ENCODE data around the gene ADRA2A. TPM values are rescaled to one million over a fixed set of nuclear protein-coding genes. Genes with fewer than 3 reads are reported as not detected.

Gene ADRA2A
- polyA plus RNA-seq, 1 donor (not counting 4 experiments of a cell fraction or from before 2014, with no cell fraction given): not detected

GRCh38 chr10:111107846-111108245, 31.0 kb downstream of the ADRA2A start:
- dilution Hi-C loops (cut with MboI; ENCODE audit: extremely low pct_ligation_motif_present, low sequenced_read_pairs): no loop called here
- Histone ChIP-seq H3K9me3 (ENCODE audit: control insufficient read depth, low read depth, low read length) (no peaks in the 10 kb centered on the region), H3K4me2 (ENCODE audit: control insufficient read depth, extremely low read depth, insufficient read depth, low read depth, low read length) (no peak overlapping the region), H4K20me1 (ENCODE audit: control insufficient read depth, extremely low read depth, insufficient read depth, low read length) (no peaks in the 10 kb centered on the region), H3K4me3 (ENCODE audit: control insufficient read depth in 2 of 3, extremely low read depth in 1 of 3, insufficient read depth in 2 of 3, low read depth in 1 of 3, low read length in 3 of 3) (no peak overlapping the region), H3K27me3 (ENCODE audit: control insufficient read depth, extremely low read depth, insufficient read depth, low read length) (no peaks in the 10 kb centered on the region), H3K27ac (ENCODE audit: control insufficient read depth, insufficient read depth, low read length) (no peak overlapping the region), H3K79me2 (ENCODE audit: control insufficient read depth, insufficient read depth, low read length) (no peaks in the 10 kb centered on the region), H3K4me1 (ENCODE audit: control insufficient read depth, extremely low read depth, insufficient read depth, low read length) (no peaks in the 10 kb centered on the region), H3K36me3 (ENCODE audit: control insufficient read depth in 2 of 2, extremely low read depth in 1 of 2, insufficient read depth in 2 of 2, low read length in 2 of 2) (no peaks in the 10 kb centered on the region), H3K9ac (ENCODE audit: control insufficient read depth, extremely low read depth, insufficient read depth, low read length) (no peak overlapping the region), H3K9me1 (ENCODE audit: control insufficient read depth, extremely low read depth, insufficient read depth, low read length) (no peaks in the 10 kb centered on the region), H2AFZ (ENCODE audit: control insufficient read depth, low read length) (no peak overlapping the region)
- TF ChIP-seq EZH2 (IDR thresholded peaks at IDR 0.05; ENCODE audit: low read length): no peak
- TF ChIP-seq CTCF (optimal IDR thresholded peaks at IDR 0.05 in 1 of 3, IDR thresholded peaks at IDR 0.05 in 1 of 3, conservative IDR thresholded peaks at IDR 0.05 in 1 of 3; ENCODE audit: extremely low read depth in 1 of 3, insufficient read depth in 2 of 3, low read length in 3 of 3): no peak
- DNase-seq (ENCODE audit: low read depth, low spot score) (no peak), FAIRE-seq (no peak)

DNA sequence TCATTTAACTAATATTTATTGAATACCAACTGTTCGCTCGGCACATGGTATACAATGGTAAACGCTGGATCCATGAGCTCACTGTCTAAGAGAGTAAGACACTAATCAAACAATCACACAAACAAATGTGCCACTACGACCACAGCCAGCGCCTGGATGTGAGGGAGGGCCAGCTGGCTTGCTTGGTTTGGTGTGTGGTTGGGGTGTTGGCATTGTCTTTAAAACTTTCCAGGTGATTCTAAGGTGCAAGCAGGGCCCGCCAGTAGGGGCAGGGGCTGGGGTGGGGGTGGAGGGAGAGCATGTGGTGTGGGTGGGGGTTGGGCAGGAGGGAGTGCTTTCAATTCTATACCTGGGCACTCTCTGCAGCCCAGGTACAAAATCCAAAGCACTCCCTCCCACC, 31.6 kb downstream of the ADRA2A start:
- H3K4me2 ChIP-seq (ENCODE audit: control insufficient read depth, extremely low read depth, insufficient read depth, low read depth, low read length): no peak overlapping the region
- H2AFZ ChIP-seq (ENCODE audit: control insufficient read depth, low read length): no peak overlapping the region
- no peaks in the 10 kb centered on the region for H3K9me3 ChIP-seq (ENCODE audit: control insufficient read depth, low read depth, low read length)
- dilution Hi-C loops (cut with MboI; ENCODE audit: extremely low pct_ligation_motif_present, low sequenced_read_pairs): no loop called here
- DNase-seq (ENCODE audit: low read depth, low spot score) (no peak), FAIRE-seq (no peak)
- H3K9me1 ChIP-seq (ENCODE audit: control insufficient read depth, extremely low read depth, insufficient read depth, low read length): no peaks in the 10 kb centered on the region
- no peaks in the 10 kb centered on the region for H3K4me1 ChIP-seq (ENCODE audit: control insufficient read depth, extremely low read depth, insufficient read depth, low read length)
- H3K79me2 ChIP-seq (ENCODE audit: control insufficient read depth, insufficient read depth, low read length): no peaks in the 10 kb centered on the region
- H3K36me3 ChIP-seq (ENCODE audit: control insufficient read depth in 2 of 2, extremely low read depth in 1 of 2, insufficient read depth in 2 of 2, low read length in 2 of 2): no peaks in the 10 kb centered on the region
- H3K27ac ChIP-seq (ENCODE audit: control insufficient read depth, insufficient read depth, low read length): no peak overlapping the region
- no peak overlapping the region for H3K9ac ChIP-seq (ENCODE audit: control insufficient read depth, extremely low read depth, insufficient read depth, low read length)
- no peak overlapping the region for H3K4me3 ChIP-seq (ENCODE audit: control insufficient read depth in 2 of 3, extremely low read depth in 1 of 3, insufficient read depth in 2 of 3, low read depth in 1 of 3, low read length in 3 of 3)
- TF ChIP-seq CTCF (optimal IDR thresholded peaks at IDR 0.05 in 1 of 3, IDR thresholded peaks at IDR 0.05 in 1 of 3, conservative IDR thresholded peaks at IDR 0.05 in 1 of 3; ENCODE audit: extremely low read depth in 1 of 3, insufficient read depth in 2 of 3, low read length in 3 of 3): no peak
- no peak for TF ChIP-seq EZH2 (IDR thresholded peaks at IDR 0.05; ENCODE audit: low read length)
- no peaks in the 10 kb centered on the region for H4K20me1 ChIP-seq (ENCODE audit: control insufficient read depth, extremely low read depth, insufficient read depth, low read length)
- H3K27me3 ChIP-seq (ENCODE audit: control insufficient read depth, extremely low read depth, insufficient read depth, low read length): no peaks in the 10 kb centered on the region
